Measurements from ENCODE around the gene CACHD1. TPM values are rescaled to one million over a fixed set of nuclear protein-coding genes. Genes with fewer than 3 reads are reported as not detected.

The CACHD1 gene
- total and polyA plus RNA-seq, 2 of the 4 experiments (the other 2 are of a cell fraction) = 2.9 to 5.9 TPM

DNA sequence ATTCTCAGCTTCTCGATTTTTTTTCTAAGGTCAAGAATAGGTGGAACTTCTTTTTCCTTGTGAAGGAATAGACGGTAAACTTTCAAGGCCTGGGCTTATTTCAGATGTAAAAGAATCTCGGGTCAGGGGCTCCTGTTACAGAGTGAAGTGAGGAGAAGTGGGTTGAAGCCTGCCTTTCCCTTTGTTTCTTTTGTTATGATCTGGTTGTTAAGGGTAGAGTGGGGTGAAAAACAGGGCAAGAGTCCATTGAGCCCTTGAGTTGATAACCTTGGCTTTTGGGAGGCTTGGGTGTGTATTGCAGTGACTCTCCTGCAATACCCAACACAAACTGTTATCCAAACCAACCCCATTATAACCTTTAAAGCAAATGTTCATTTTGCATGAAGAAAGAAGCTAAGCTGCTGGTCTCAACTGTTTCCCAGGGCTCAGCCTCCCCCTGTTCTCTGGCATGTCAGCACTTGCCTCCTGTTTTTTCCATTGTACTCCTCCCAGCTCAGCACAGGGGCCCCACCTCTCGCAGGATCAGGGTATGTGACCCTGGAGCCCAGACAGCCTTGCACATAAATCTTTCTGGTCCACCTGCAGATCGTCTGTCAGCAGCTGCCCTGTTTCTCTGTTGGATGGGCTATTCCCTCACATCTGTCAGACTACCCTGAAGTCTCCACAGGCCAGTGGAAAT lies 102.4 kb downstream of the CACHD1 start:
- no peak overlapping the region for H3K27ac ChIP-seq (ENCODE audit: insufficient read depth, low read length)
- no peak overlapping the region for H3K4me2 ChIP-seq (ENCODE audit: low read depth, low read length)
- no peak overlapping the region for H2BK120ac ChIP-seq (ENCODE audit: low read depth, low read length)
- no peak overlapping the region for H3K23ac ChIP-seq (ENCODE audit: low read depth, low read length)
- intact Hi-C loops (cut with micrococcal nuclease) = no loop called here
- H2BK20ac ChIP-seq (ENCODE audit: low read depth, low read length) = no peak overlapping the region
- H3K79me1 ChIP-seq (ENCODE audit: low read depth in 1 of 2, low read length in 2 of 2) = no peaks in the 10 kb centered on the region
- H3K27me3 ChIP-seq (ENCODE audit: control insufficient read depth, insufficient read depth, low read length) = no peaks in the 10 kb centered on the region
- no peak overlapping the region for H2BK15ac ChIP-seq (ENCODE audit: low read depth, low read length)
- no peak overlapping the region for H4K8ac ChIP-seq (ENCODE audit: low read depth in 2 of 2, low read length in 2 of 2)
- no peak overlapping the region for H3K4ac ChIP-seq (ENCODE audit: low read depth, low read length)
- no peak overlapping the region for H4K5ac ChIP-seq (ENCODE audit: low read depth, low read length)
- DNase-seq (no peak), ATAC-seq (ENCODE audit: low read depth) (no peak)
- ChIA-PET CTCF (no interaction called here), POLR2A (ENCODE audit: unreplicated experiment) (no interaction called here)
- H3K18ac ChIP-seq (ENCODE audit: low read depth, low read length) = no peak overlapping the region
- H4K91ac ChIP-seq (ENCODE audit: insufficient read depth, low read depth, low read length) = no peak overlapping the region
- no peaks in the 10 kb centered on the region for H3K36me3 ChIP-seq (ENCODE audit: control insufficient read depth, insufficient read depth, low read length)
- no peak overlapping the region for H3K4me3 ChIP-seq (ENCODE audit: insufficient read depth, low read depth, low read length)
- in situ Hi-C loops (cut with MboI; ENCODE audit: low sequenced_read_pairs) = no loop called here
- no peak overlapping the region for H2BK5ac ChIP-seq (ENCODE audit: low read depth, low read length, poor library complexity, severe bottlenecking)
- H2AK9ac ChIP-seq (replicated peaks; ENCODE audit: low read depth, low read length, poor library complexity) = no peak overlapping the region
- H3K9ac ChIP-seq (ENCODE audit: low read depth, low read length) = no peak overlapping the region
- H3K9me3 ChIP-seq (ENCODE audit: control insufficient read depth, insufficient read depth, low read length) = no peaks in the 10 kb centered on the region
- no peak for TF ChIP-seq CHD1 (IDR thresholded peaks at IDR 0.05; ENCODE audit: low read depth, low read length)
- no peak for TF ChIP-seq MAZ (IDR thresholded peaks at IDR 0.05; ENCODE audit: borderline replicate concordance, low read depth, low read length)
- no peak for TF ChIP-seq BHLHE40 (IDR thresholded peaks at IDR 0.05; ENCODE audit: low read depth, low read length)
- no peak for TF ChIP-seq SMC3 (IDR thresholded peaks at IDR 0.05; ENCODE audit: low read depth, low read length)
- TF ChIP-seq, protein P1, sequence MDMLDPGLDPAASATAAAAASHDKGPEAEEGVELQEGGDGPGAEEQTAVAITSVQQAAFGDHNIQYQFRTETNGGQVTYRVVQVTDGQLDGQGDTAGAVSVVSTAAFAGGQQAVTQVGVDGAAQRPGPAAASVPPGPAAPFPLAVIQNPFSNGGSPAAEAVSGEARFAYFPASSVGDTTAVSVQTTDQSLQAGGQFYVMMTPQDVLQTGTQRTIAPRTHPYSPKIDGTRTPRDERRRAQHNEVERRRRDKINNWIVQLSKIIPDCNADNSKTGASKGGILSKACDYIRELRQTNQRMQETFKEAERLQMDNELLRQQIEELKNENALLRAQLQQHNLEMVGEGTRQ (IDR thresholded peaks at IDR 0.05; ENCODE audit: low read depth, low read length) = no peak
- TF ChIP-seq, protein P2, sequence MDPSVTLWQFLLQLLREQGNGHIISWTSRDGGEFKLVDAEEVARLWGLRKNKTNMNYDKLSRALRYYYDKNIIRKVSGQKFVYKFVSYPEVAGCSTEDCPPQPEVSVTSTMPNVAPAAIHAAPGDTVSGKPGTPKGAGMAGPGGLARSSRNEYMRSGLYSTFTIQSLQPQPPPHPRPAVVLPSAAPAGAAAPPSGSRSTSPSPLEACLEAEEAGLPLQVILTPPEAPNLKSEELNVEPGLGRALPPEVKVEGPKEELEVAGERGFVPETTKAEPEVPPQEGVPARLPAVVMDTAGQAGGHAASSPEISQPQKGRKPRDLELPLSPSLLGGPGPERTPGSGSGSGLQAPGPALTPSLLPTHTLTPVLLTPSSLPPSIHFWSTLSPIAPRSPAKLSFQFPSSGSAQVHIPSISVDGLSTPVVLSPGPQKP (IDR thresholded peaks at IDR 0.05; ENCODE audit: borderline replicate concordance, low read depth, low read length) = no peak
- no peak for TF ChIP-seq POLR2A (IDR thresholded peaks at IDR 0.05; ENCODE audit: low read depth, low read length)
- TF ChIP-seq RAD21 (IDR thresholded peaks at IDR 0.05; ENCODE audit: low read length) = no peak
- no peak for TF ChIP-seq FOS (IDR thresholded peaks at IDR 0.05; ENCODE audit: low read depth, low read length)
- TF ChIP-seq MXI1 (IDR thresholded peaks at IDR 0.05; ENCODE audit: borderline replicate concordance, low read depth, low read length) = no peak
- TF ChIP-seq, protein P3, sequence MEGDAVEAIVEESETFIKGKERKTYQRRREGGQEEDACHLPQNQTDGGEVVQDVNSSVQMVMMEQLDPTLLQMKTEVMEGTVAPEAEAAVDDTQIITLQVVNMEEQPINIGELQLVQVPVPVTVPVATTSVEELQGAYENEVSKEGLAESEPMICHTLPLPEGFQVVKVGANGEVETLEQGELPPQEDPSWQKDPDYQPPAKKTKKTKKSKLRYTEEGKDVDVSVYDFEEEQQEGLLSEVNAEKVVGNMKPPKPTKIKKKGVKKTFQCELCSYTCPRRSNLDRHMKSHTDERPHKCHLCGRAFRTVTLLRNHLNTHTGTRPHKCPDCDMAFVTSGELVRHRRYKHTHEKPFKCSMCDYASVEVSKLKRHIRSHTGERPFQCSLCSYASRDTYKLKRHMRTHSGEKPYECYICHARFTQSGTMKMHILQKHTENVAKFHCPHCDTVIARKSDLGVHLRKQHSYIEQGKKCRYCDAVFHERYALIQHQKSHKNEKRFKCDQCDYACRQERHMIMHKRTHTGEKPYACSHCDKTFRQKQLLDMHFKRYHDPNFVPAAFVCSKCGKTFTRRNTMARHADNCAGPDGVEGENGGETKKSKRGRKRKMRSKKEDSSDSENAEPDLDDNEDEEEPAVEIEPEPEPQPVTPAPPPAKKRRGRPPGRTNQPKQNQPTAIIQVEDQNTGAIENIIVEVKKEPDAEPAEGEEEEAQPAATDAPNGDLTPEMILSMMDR (conservative IDR thresholded peaks at IDR 0.05; ENCODE audit: low read depth, low read length) = no peak
- TF ChIP-seq RFX5 (IDR thresholded peaks at IDR 0.05; ENCODE audit: low read depth, low read length) = no peak
- TF ChIP-seq MAFK (IDR thresholded peaks at IDR 0.05; ENCODE audit: low read depth, low read length) = no peak
- TF ChIP-seq CEBPB (IDR thresholded peaks at IDR 0.05; ENCODE audit: low read depth, low read length) = no peak
- no peak for TF ChIP-seq NFE2L2 (IDR thresholded peaks at IDR 0.05; ENCODE audit: low read depth, low read length)
- TF ChIP-seq RCOR1 (IDR thresholded peaks at IDR 0.05; ENCODE audit: insufficient replicate concordance, low read length) = no peak
- H3K9me1 ChIP-seq (ENCODE audit: insufficient read depth, low read length) = no peaks in the 10 kb centered on the region
- BruUV-seq (replicated peaks) = no TSS peak
- no peak overlapping the region for H2AFZ ChIP-seq (replicated peaks; ENCODE audit: low read length, poor library complexity)
- H3K14ac ChIP-seq (replicated peaks; ENCODE audit: low read depth, low read length) = no peak overlapping the region
- no peak overlapping the region for H2AK5ac ChIP-seq (ENCODE audit: low read depth, low read length)
- H3K4me1 ChIP-seq (ENCODE audit: control insufficient read depth, insufficient read depth, low read length) = peaks cover 5% of the 10 kb centered on the region; the same call in 1 of the 2 replicates
- no peak overlapping the region for H3K56ac ChIP-seq (ENCODE audit: extremely low read depth, insufficient read depth, low read length)
- dilution Hi-C loops (cut with HindIII; ENCODE audit: low sequenced_read_pairs, unreplicated experiment) = no loop called here
- WGBS, 2 experiments (ENCODE audit: extremely low coverage in 2 of 2, insufficient read length in 1 of 2) = 20% methylated on average over 1 of the region's 5 CpGs; no CpG with 5 or more reads in 1 of the 2 experiments
- no peaks in the 10 kb centered on the region for H4K20me1 ChIP-seq (ENCODE audit: insufficient read depth, low read length)
